ENCODE results near the gene HSPA1L. TPM values are rescaled to one million over a fixed set of nuclear protein-coding genes. Genes with fewer than 3 reads are reported as not detected.

The HSPA1L gene
- total RNA-seq, 2 experiments from 2014 or later: 1.7 to 1.8 TPM

GRCh38 chr6:31768363-31769257 lies 46.5 kb downstream of the HSPA1L start:
- ATAC-seq (ENCODE audit: poor library complexity): no peak
- intact Hi-C loops (cut with DNase I, micrococcal nuclease): loop anchor here (1.0 to 2.0 kb wide), 2 partner anchors 39 to 40 kb away; partner anchors contain the start of gene DDAH2 (in 2 of the 2)
- Mint-ChIP-seq H3K27me3 (no peaks in the 10 kb centered on the region), H3K9me3 (no peaks in the 10 kb centered on the region), H3K4me1 (ENCODE audit: low read depth) (peaks cover 27% of the 10 kb centered on the region), H3K36me3 (ENCODE audit: low read depth) (no peaks in the 10 kb centered on the region), H3K27ac (no peak overlapping the region), H3K4me3 (no peak overlapping the region)
- H3K4me3 ChIP-seq (ENCODE audit: low read length): no peak overlapping the region
- no peak overlapping the region for H3K27ac ChIP-seq (ENCODE audit: low read depth in 1 of 2, low read length in 2 of 2)
- ChIA-PET CTCF (interaction anchor here (1.5 to 1.7 kb wide), 2 partner anchors 22 to 95 kb away, joined by 3 to 4 read pairs; no protein-coding TSS in a partner anchor), POLR2A (interaction anchor here (0.8 to 1.8 kb wide), 3 partner anchors 27 to 33 kb away, joined by 3 to 8 read pairs (median 4); partner anchors contain the start of gene CLIC1)
- TF ChIP-seq CTCF (IDR thresholded peaks at IDR 0.05): no peak
- H3K4me1 ChIP-seq (ENCODE audit: insufficient read depth, low read length): peaks cover 43% of the 10 kb centered on the region
- no peaks in the 10 kb centered on the region for H3K36me3 ChIP-seq (ENCODE audit: insufficient read depth, low read length)
- peak in 3 of 14 experiments; percentile 6 to 50 (median 45) for DNase-seq
- H3K9me3 ChIP-seq (ENCODE audit: control insufficient read depth in 1 of 2, insufficient read depth in 1 of 2, low read length in 2 of 2): no peaks in the 10 kb centered on the region
- H3K27me3 ChIP-seq (ENCODE audit: control insufficient read depth in 1 of 2, insufficient read depth in 2 of 2, low read length in 2 of 2): no peaks in the 10 kb centered on the region

- no peaks in the 10 kb centered on the region for H3K27me3 Mint-ChIP-seq
- H3K4me1 Mint-ChIP-seq (ENCODE audit: low read depth): peaks cover 19% of the 10 kb centered on the region
- H3K27ac ChIP-seq (ENCODE audit: low read depth in 1 of 2, low read length in 2 of 2): no peak overlapping the region
- no peak overlapping the region for H3K4me3 Mint-ChIP-seq
- H3K27me3 ChIP-seq (ENCODE audit: control insufficient read depth in 1 of 2, insufficient read depth in 2 of 2, low read length in 2 of 2): no peaks in the 10 kb centered on the region
- CTCF ChIA-PET: interaction anchor here (0.7 kb wide), 1 partner anchor 10 kb away, joined by 3 read pairs; the partner anchor contains the start of gene VWA7
- no peaks in the 10 kb centered on the region for H3K36me3 Mint-ChIP-seq (ENCODE audit: low read depth)
- no peak for ATAC-seq (ENCODE audit: poor library complexity)
- no peaks in the 10 kb centered on the region for H3K9me3 Mint-ChIP-seq
- no peak for TF ChIP-seq CTCF (IDR thresholded peaks at IDR 0.05)
- no peaks in the 10 kb centered on the region for H3K36me3 ChIP-seq (ENCODE audit: insufficient read depth, low read length)
- no peak overlapping the region for H3K4me3 ChIP-seq (ENCODE audit: low read length)
- intact Hi-C loops (cut with DNase I, micrococcal nuclease): no loop called here
- DNase-seq: no peak
- no peaks in the 10 kb centered on the region for H3K9me3 ChIP-seq (ENCODE audit: control insufficient read depth in 1 of 2, insufficient read depth in 1 of 2, low read length in 2 of 2)
- H3K27ac Mint-ChIP-seq: no peak overlapping the region
- POLR2A ChIA-PET: no interaction called here
- H3K4me1 ChIP-seq (ENCODE audit: insufficient read depth, low read length): peaks cover 29% of the 10 kb centered on the region
Measured at GRCh38 chr6:31767096-31767645, 47.9 kb downstream of the HSPA1L start.

- Histone ChIP-seq H3K36me3 (ENCODE audit: insufficient read depth, low read length) (peaks cover 2% of the 10 kb centered on the region), H3K4me1 (ENCODE audit: insufficient read depth, low read length) (peaks cover 18% of the 10 kb centered on the region), H3K9me3 (ENCODE audit: control insufficient read depth in 1 of 2, insufficient read depth in 1 of 2, low read length in 2 of 2) (no peaks in the 10 kb centered on the region), H3K27ac (ENCODE audit: low read depth in 1 of 2, low read length in 2 of 2) (no peak overlapping the region), H3K4me3 (ENCODE audit: low read length) (no peak overlapping the region), H3K27me3 (ENCODE audit: control insufficient read depth in 1 of 2, insufficient read depth in 2 of 2, low read length in 2 of 2) (no peaks in the 10 kb centered on the region)
- peaks cover 11% of the 10 kb centered on the region for H3K4me1 Mint-ChIP-seq (ENCODE audit: low read depth)
- no peak for TF ChIP-seq CTCF (IDR thresholded peaks at IDR 0.05)
- no peaks in the 10 kb centered on the region for H3K9me3 Mint-ChIP-seq
- ATAC-seq (ENCODE audit: poor library complexity) (no peak), DNase-seq (no peak)
- H3K4me3 Mint-ChIP-seq: no peak overlapping the region
- no peak overlapping the region for H3K27ac Mint-ChIP-seq
- CTCF ChIA-PET: no interaction called here
- intact Hi-C loops (cut with DNase I, micrococcal nuclease): no loop called here
- no peaks in the 10 kb centered on the region for H3K27me3 Mint-ChIP-seq
- POLR2A ChIA-PET: interaction anchor here (1.2 kb wide), 1 partner anchor 11 kb away, joined by 3 read pairs; the partner anchor contains the start of gene VWA7
- H3K36me3 Mint-ChIP-seq (ENCODE audit: low read depth): no peaks in the 10 kb centered on the region
Measured at GRCh38 chr6:31765910-31766794, 48.9 kb downstream of the HSPA1L start.
